ENCODE data around the gene LHFPL2.

GRCh38 chr5:78598973-78599372 is 49.6 kb downstream of the LHFPL2 start:
- TF ChIP-seq MYC (IDR thresholded peaks at IDR 0.05; ENCODE audit: low read depth, low read length) = no peak
- no peak for TF ChIP-seq POLR2A (IDR thresholded peaks at IDR 0.05; ENCODE audit: extremely low read depth, insufficient read length)
- no peak for TF ChIP-seq CTCF (IDR thresholded peaks at IDR 0.05; ENCODE audit: low read depth, low read length)
- TF ChIP-seq MAX (IDR thresholded peaks at IDR 0.05; ENCODE audit: low read depth, low read length) = no peak
